CD4-positive, alpha-beta T cell treated with Interleukin-15 for 4 hours (primary cell): ENCODE results near the gene AGAP1.
"Not testable (repeated sequence)": the region's sequence is repeated elsewhere in the genome, so short reads cannot be mapped to it uniquely, and the experiment has no call there.

ENCODE experiments used
- DNase-seq: peaks from one replicate; pipeline ENCODE4 v3.0.0-alpha.2; 2020; ENCODE audit warnings: low spot score

Gene AGAP1

GRCh38 chr2:236041616-236042015 lies 547.8 kb downstream of the AGAP1 start:
- no peak for DNase-seq

DNA sequence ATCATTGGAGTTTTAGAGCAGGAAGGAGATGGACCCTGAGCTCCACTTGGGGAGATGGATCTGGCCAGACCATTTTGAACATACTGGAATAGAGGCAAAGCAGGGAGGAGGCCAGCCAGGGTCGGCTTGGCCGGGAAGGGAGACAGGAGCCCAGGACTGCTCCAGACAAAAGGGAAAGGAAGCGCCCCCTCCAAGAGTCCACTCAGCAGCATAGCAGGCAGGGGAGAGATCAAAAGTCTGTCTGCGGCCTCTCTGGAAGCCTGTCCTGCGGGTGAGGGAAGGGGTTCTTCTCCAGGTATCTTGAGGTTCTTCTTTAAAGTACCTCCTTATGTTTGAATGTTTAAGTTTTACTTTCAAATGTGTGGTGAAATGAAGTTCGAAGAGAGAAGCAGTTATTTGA lies 548.2 kb downstream of the AGAP1 start:
- DNase-seq = no peak

GRCh38 chr2:236044191-236044590 lies 550.3 kb downstream of the AGAP1 start:
- DNase-seq = no peak

DNA sequence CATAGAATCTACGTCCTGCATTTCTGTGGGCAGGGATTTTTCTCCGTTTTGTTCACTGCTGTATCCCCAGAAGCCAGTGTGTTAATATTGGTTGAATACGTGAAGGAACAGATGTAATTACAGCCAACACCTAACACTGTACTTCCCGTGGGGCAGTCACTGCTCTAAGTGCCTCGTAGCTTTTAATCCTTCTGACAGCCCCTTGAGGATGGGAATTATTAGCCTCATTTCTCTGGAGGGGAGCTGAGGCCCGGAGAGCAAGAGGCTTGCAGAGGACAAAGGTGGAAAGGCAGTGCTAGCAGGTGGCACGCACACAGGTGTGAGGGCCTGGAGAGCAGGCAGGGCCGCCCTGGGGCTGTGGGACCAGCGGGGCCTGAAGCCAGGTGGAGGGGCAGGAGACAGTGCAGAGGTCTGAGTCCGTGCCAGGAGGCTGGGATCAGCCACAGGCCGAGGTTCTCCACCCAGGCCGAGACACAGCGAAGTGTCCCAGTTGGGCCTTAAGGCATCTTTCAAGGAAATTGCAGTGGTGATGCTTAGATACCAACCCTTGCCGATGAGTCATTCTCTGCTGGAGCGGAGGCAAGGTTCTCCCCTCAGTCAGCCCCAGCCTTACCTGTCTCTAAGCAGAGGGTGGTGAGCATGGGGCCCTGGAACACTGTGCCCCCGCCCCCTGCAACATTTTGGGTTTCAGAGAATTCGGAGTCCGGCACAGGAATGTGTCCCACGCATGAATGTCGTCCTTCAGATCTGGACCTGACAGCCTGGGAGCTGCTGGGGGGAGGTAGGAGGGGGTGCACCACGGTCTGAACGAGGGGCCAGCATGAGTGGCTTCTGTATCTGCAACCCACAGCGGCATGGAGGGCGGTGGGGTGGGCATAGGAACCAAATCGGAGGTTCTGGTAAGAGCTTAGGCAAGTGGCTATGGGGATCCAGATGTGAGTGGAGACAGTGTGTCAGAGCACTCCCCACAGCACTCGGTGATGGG lies 551.7 kb downstream of the AGAP1 start:
- DNase-seq = no peak

- DNase-seq = no peak
Measured at GRCh38 chr2:236046715-236047114, 552.9 kb downstream of the AGAP1 start.

- DNase-seq = no peak
Measured at GRCh38 chr2:236047176-236047575, 553.3 kb downstream of the AGAP1 start.

DNA sequence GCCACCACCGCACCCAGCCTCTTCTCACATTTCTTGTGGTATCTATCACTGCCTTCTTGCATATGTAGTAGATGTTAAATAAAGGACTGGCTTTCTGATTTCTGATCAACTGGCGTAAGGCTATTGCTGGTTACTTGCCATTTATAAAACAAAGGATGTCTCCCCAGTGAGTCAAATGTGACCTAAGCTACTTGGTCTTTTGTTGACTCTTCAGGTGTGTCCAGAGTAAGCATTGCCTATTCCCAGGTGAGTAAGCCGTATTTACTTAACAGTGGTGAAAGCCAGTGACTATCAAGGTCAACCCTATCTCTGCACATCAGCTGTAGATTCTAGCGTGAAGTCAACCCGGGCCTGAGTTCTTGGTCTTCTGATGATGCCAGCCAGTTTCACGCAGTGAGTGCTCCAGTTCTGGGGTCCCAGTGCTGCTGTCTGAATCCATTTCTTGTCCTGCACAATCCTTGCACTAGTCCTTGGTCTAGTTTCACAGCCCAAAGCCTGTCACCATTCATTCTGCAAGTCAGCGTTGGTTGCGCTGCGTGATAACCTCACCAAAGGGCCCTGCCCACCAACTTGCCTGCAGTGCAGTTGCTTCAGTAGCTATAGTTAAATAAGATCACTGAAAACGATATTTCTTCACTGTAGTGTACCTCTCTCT lies 554.2 kb downstream of the AGAP1 start:
- no peak for DNase-seq

- no peak for DNase-seq
Measured at GRCh38 chr2:236049981-236050380, 556.1 kb downstream of the AGAP1 start.

GRCh38 chr2:236051351-236051750 lies 557.5 kb downstream of the AGAP1 start:
- no peak for DNase-seq

DNA sequence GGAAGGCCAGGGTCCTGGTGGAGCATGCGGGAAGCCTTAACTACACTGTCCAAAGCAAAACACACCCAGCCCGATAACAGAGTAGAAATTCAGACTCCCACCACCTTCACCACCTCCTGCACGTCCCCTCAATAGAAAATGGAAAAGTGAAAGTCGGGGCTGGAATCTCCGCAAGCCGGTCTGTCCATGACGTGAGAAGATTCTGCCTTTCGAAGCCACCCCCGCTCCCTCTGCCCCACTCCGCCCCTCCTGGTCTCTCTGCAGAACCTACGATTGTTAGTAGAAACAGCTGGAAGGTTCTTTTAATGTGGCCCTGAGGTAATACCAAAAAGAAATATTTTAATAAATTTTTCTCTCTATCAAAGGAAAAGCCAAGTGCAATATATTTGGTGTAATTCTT lies 558.0 kb downstream of the AGAP1 start:
- DNase-seq = no peak

- DNase-seq = no peak
Measured at GRCh38 chr2:236052206-236052605, 558.4 kb downstream of the AGAP1 start.

DNA sequence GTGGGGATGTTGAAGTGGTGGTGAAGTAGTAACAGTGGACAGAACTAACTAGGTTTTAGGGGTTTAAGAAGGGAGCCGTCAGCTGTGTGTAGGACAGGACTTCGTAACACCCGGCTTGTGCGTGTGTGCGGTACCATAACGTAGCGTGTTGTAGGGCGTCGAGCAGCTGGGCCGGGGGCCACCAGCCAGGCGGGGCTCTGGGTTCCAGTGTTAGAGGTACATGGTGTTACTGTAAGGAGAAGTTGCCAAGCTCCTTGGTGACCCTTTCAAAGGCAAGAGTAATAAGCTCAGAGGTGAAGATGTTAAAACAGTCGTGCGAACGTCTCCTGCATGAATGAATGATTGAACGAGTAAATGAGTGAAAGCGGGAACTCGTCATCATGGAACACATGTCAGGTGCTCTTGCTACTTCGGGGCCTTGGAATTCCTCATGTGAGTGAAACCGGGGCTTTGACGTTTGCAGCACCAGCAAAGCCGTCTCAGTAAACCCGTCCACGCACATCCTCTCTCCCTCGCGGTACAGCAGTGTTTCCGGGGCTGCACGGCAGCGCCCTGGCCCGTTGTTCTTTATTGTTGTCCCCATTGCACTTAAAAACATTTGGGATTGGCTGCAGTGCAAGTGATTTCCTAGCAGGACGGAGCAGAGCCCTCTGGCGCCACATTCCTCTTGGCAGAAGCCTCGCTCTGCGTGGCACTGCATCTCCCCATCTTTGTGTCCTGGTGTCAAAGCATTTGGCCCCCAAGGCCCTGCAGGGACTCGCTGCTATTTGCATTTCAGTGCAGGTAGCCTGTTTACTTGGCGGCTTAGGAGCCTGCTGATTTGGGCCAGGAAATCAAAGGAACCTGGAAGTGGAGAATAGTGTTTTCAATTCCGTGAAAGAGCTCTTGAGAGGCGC lies 559.3 kb downstream of the AGAP1 start:
- no peak for DNase-seq

DNA sequence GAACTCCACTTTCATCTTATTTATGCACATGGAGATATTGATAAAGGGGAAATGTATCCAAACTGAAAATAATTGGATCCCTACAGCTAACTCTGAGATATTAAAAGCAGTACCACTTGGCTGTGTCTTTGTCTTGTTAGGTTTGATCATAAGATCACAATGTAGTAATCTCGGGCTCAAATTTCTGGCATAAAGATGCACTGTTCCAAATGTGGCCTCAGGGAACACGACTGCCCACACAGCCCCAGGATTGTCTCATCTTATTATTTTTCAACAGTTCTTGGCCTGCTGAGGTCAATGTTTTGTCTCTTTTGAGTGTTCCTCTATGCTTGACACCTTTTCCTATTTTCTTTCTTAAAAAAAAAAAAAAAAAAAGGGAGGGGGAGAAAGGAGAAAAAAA lies 560.3 kb downstream of the AGAP1 start:
- no peak for DNase-seq

GRCh38 chr2:236054621-236055305 lies 560.9 kb downstream of the AGAP1 start:
- DNase-seq = no peak

DNA sequence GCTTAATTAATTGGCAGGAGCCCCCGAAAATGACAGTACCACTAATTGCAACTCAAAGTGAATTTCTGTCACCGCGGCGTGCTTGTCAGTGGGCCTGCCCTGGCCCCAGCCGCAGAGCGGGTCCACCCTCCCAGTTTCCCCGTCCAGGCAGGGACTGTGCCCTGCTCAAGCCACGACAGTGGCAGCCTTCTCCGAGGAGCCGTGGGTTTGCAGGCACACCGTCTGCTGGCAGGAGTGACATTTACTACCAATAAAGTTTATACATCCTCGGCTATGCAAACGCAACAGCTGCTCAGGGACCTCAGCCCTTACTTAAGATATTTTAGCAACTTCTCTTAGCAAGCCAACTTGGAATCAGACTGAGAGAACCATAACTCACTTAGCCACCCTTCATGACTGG lies 561.6 kb downstream of the AGAP1 start:
- DNase-seq = no peak

- DNase-seq = no peak
Measured at GRCh38 chr2:236056141-236056540, 562.3 kb downstream of the AGAP1 start.

GRCh38 chr2:236057375-236057774 lies 563.5 kb downstream of the AGAP1 start:
- DNase-seq = no peak

- no peak for DNase-seq
Measured at GRCh38 chr2:236061497-236061896, 567.7 kb downstream of the AGAP1 start.

DNA sequence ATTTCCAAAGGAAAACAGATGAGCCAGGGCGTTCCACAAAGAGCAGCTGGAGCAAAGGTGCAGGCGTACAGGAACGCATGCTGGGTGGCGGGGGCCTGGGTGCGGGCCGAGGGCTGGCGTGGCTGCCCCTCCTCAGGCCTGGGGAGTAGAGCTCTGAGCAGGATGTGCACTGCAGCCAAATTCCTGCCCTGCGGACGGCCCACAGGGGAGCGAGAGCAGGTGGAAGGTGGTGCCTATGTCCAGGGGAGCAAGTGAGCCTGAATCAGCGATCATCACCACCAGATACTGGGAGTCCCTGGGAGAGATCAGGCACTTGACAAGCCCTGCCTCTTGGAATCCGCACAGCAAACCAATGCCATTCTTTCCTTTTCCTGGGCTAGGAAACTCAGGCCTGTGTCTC lies 568.1 kb downstream of the AGAP1 start:
- no peak for DNase-seq

GRCh38 chr2:236062806-236063205 lies 569.0 kb downstream of the AGAP1 start:
- not testable (repeated sequence) for DNase-seq

- no peak for DNase-seq
Measured at GRCh38 chr2:236063994-236064393, 570.2 kb downstream of the AGAP1 start.
